SU-DHL-6 (cell line): ENCODE data around the gene PAN3.

Experiments used
- H2AFZ ChIP-seq: fragments of 200-600 bp; sonication (generic); 2 replicates; pipeline ENCODE4 v1.6.1; 2014; ENCODE audit warnings: low read depth, mild to moderate bottlenecking, moderate library complexity, mixed read lengths, antibody characterized with exemption, low read length; ENCODE audit not compliant: severe bottlenecking
- H3F3A ChIP-seq: fragments of 200-600 bp; shearing (Covaris generic); 2 replicates; pipeline ENCODE4 v1.6.0; 2016; ENCODE audit warnings: antibody characterized with exemption, mild to moderate bottlenecking; ENCODE audit not compliant: insufficient read depth
- H3K27ac ChIP-seq: fragments of 200-600 bp; sonication (generic); 2 replicates; pipeline ENCODE4 v1.5.1; 2016; ENCODE audit warnings: low read depth, mild to moderate bottlenecking, low read length, moderate library complexity, mixed read lengths
- H3K27me3 ChIP-seq: fragments of 200-600 bp; sonication (generic), shearing (Covaris generic); 2 replicates; pipeline ENCODE4 v1.6.0; 2014; ENCODE audit warnings: mild to moderate bottlenecking, low read length
- H3K36me3 ChIP-seq: fragments of 200-600 bp; sonication (generic); 2 replicates; pipeline ENCODE4 v1.6.1; 2014; ENCODE audit warnings: mild to moderate bottlenecking, low read length, mixed read lengths
- H3K4me2 ChIP-seq: fragments of 300-600, 200-600 bp; shearing (Covaris generic), sonication (generic); 2 replicates; pipeline ENCODE4 v1.6.0; 2014; ENCODE audit warnings: low read length, low read depth, mild to moderate bottlenecking; ENCODE audit not compliant: poor library complexity, severe bottlenecking
- H3K4me3 ChIP-seq: fragments of 200-600 bp; sonication (generic); 2 replicates; pipeline ENCODE4 v1.5.1; 2014; ENCODE audit warnings: antibody characterized with exemption, low read length, mild to moderate bottlenecking, mixed read lengths; ENCODE audit not compliant: insufficient read depth, poor library complexity, severe bottlenecking
- H3K79me2 ChIP-seq: fragments of 200-600 bp; sonication (generic); 2 replicates; pipeline ENCODE4 v1.6.1; 2014; ENCODE audit warnings: mild to moderate bottlenecking, low read length, moderate library complexity; ENCODE audit not compliant: insufficient read depth
- H3K9ac ChIP-seq: fragments of 200-600 bp; sonication (generic); 2 replicates; pipeline ENCODE4 v1.7.0; 2014; ENCODE audit warnings: mild to moderate bottlenecking, low read length
- H3K9me2 ChIP-seq: fragments of 200-600 bp; sonication (generic); replicated peaks from 2 replicates; pipeline ENCODE4 v1.6.1; 2014; ENCODE audit warnings: low read length; ENCODE audit not compliant: insufficient read depth
- H3K9me3 ChIP-seq: fragments of 200-600 bp; sonication (generic); 2 replicates; pipeline ENCODE4 v1.6.1; 2014; ENCODE audit warnings: low read length, mixed read lengths; ENCODE audit not compliant: insufficient read depth
- H4K20me1 ChIP-seq: fragments of 200-600 bp; sonication (generic); 2 replicates; pipeline ENCODE4 v1.6.1; 2014; ENCODE audit warnings: low read depth, mild to moderate bottlenecking, antibody characterized with exemption, low read length, moderate library complexity, mixed read lengths
- EZH2phosphoT487 ChIP-seq: fragments of 200-600 bp; sonication (generic), shearing (Covaris generic); conservative IDR thresholded peaks from 2 replicates; pipeline ENCODE4 v1.6.1; 2018; ENCODE audit warnings: mild to moderate bottlenecking, antibody characterized with exemption, low read length, moderate library complexity, mixed read lengths
- TF ChIP-seq, protein P1 (sequence below): fragments of 200-600 bp; sonication (generic); IDR thresholded peaks from one replicate; pipeline ENCODE4 v1.5.1; 2017; ENCODE audit warnings: antibody characterized with exemption, mild to moderate bottlenecking, low read length, moderate library complexity; ENCODE audit not compliant: insufficient read depth, poor library complexity, severe bottlenecking

PAN3 gene

GRCh38 chr13:28314879-28315278 is 176.5 kb downstream of the PAN3 start:
- Histone ChIP-seq H3F3A (no peaks in the 10 kb centered on the region), H3K4me3 (no peak overlapping the region), H3K36me3 (no peaks in the 10 kb centered on the region), H3K9me2 (no peaks in the 10 kb centered on the region), H3K9me3 (no peaks in the 10 kb centered on the region), H2AFZ (no peak overlapping the region), H3K27me3 (no peaks in the 10 kb centered on the region), H3K79me2 (no peaks in the 10 kb centered on the region), H3K9ac (no peak overlapping the region), H3K4me2 (no peak overlapping the region), H4K20me1 (no peaks in the 10 kb centered on the region), H3K27ac (no peak overlapping the region)
- no peak for TF ChIP-seq EZH2phosphoT487
- TF ChIP-seq, protein P1, sequence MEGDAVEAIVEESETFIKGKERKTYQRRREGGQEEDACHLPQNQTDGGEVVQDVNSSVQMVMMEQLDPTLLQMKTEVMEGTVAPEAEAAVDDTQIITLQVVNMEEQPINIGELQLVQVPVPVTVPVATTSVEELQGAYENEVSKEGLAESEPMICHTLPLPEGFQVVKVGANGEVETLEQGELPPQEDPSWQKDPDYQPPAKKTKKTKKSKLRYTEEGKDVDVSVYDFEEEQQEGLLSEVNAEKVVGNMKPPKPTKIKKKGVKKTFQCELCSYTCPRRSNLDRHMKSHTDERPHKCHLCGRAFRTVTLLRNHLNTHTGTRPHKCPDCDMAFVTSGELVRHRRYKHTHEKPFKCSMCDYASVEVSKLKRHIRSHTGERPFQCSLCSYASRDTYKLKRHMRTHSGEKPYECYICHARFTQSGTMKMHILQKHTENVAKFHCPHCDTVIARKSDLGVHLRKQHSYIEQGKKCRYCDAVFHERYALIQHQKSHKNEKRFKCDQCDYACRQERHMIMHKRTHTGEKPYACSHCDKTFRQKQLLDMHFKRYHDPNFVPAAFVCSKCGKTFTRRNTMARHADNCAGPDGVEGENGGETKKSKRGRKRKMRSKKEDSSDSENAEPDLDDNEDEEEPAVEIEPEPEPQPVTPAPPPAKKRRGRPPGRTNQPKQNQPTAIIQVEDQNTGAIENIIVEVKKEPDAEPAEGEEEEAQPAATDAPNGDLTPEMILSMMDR = no peak

GRCh38 chr13:28316129-28316528 is 177.8 kb downstream of the PAN3 start:
- H3F3A ChIP-seq = no peaks in the 10 kb centered on the region
- no peak overlapping the region for H3K9ac ChIP-seq
- no peak overlapping the region for H3K4me3 ChIP-seq
- TF ChIP-seq, protein P1 = no peak
- TF ChIP-seq EZH2phosphoT487 = no peak
- no peak overlapping the region for H2AFZ ChIP-seq
- H3K9me3 ChIP-seq = no peaks in the 10 kb centered on the region
- H4K20me1 ChIP-seq = no peaks in the 10 kb centered on the region
- no peaks in the 10 kb centered on the region for H3K36me3 ChIP-seq
- H3K27ac ChIP-seq = no peak overlapping the region
- H3K4me2 ChIP-seq = no peak overlapping the region
- H3K79me2 ChIP-seq = no peaks in the 10 kb centered on the region
- no peaks in the 10 kb centered on the region for H3K27me3 ChIP-seq
- H3K9me2 ChIP-seq = no peaks in the 10 kb centered on the region

DNA sequence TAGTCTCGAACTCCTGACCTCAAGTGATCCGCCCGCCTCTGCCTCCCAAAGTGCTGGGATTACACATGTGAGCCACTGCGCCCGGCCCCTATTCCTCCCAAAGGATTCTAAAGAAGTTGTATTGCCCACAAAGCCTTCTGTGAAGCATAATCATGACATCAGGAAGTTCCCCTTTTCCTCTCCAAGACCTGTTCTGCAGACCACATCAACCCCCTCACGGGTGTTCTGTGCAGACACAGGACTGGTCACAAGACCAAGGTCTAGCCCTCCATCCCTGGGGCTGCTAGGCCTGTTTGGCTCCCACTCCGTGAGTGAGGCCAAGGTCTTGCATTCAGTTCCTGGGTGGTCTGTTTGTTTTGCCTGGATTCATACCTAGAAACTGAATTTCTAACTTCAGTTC is 178.5 kb downstream of the PAN3 start:
- no peaks in the 10 kb centered on the region for H3K27me3 ChIP-seq
- no peaks in the 10 kb centered on the region for H3K9me3 ChIP-seq
- H3F3A ChIP-seq = no peaks in the 10 kb centered on the region
- H3K36me3 ChIP-seq = no peaks in the 10 kb centered on the region
- H3K27ac ChIP-seq = no peak overlapping the region
- TF ChIP-seq, protein P1 = no peak
- no peak for TF ChIP-seq EZH2phosphoT487
- H3K79me2 ChIP-seq = no peaks in the 10 kb centered on the region
- no peaks in the 10 kb centered on the region for H3K9me2 ChIP-seq
- H4K20me1 ChIP-seq = no peaks in the 10 kb centered on the region
- no peak overlapping the region for H3K4me3 ChIP-seq
- H3K9ac ChIP-seq = no peak overlapping the region
- H3K4me2 ChIP-seq = no peak overlapping the region
- no peak overlapping the region for H2AFZ ChIP-seq
